NCI-H128 (cell line): ENCODE data around the gene RAD51AP1.
A peak's percentile ranks its signal among the peaks of the same experiment; 100 is the strongest.

Experiments
- DNase-seq: peaks from one replicate; lab custom pipeline; 2025; ENCODE audit not compliant: unreplicated experiment; lab: John Stamatoyannopoulos, UW

RAD51AP1 gene

DNA sequence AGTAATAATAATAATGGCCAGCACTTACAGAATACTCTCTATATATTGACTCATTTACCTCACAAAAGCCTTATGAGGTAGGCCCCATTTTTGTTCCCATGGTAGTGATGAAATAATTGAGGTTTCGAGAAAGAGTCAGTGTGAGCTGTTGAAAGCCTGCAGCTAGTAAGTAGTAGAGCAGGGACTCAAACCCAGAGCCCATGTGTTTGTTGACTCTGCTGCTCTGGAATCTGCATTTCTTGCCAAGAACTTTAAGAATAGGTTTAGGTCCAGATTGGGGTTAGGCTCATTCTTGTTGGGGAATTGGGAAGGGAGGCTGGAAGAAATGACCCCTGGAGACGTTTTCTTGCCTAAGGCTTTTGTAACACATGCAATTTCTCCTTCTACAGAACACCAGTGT is 51.3 kb downstream of the RAD51AP1 start:
- DNase-seq: no peak

DNA sequence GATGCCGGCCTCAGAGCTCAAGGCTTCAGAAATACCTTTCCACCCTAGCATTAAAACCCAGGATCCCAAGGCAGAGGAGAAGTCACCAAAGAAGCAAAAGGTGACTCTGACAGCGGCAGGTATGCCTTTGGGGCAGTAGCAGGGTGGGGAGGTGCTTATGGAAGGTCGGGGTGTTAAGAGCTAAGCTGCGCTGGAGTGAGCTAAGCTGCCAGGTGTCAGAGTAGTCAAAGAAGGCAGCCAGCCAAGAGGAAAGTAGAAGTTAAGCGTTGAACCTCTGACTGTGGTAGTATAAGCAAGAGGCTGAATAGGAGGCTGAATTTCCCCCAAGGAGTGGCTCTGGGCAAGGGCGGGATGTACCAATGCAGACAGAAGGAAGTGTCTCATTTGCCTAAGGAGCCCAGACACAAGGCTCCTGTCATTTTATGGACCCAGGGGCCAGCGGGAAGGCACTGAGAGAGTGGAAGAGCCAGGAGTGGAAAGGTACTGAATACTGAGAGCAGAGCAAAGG is 52.5 kb downstream of the RAD51AP1 start:
- DNase-seq: no peak

DNA sequence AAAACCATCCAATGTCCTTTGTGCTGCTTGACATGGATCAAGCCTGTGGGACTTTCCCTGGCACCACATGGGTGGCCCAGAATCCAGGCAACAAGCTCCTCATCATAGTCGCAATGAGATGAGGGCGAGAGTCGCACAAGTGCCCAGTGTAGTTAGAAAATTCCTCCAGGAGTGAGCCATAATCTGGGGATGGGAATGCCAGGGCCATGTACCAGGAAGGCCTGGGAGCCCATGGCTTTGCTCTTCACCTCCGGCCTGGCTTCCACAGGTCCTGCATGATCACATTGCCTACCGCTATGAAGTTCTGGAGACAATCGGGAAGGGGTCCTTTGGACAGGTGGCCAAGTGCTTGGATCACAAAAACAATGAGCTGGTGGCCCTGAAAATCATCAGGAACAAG is 57.2 kb downstream of the RAD51AP1 start:
- no peak for DNase-seq

DNA sequence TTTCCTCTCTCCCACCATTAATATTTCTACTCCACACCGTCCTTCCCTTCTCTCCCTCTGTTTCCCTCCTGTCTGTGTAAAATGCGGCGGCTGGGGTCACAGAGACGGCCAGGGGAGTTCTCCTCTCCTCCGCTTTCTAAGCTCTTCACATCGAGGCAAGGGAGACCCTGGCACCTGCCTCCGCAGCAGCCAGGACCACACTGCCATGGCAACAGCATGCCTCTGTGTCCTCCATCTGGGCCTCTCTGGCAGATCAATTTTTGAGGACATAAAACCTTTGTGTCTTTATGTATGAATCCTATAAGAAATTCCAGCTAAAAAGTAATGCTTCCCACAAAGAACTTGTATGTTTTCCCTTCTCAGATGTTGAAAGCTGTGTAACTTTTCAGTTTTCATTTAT is 64.7 kb downstream of the RAD51AP1 start:
- no peak for DNase-seq

GRCh38 chr12:4603946-4604345 is 65.3 kb downstream of the RAD51AP1 start:
- no peak for DNase-seq

DNA sequence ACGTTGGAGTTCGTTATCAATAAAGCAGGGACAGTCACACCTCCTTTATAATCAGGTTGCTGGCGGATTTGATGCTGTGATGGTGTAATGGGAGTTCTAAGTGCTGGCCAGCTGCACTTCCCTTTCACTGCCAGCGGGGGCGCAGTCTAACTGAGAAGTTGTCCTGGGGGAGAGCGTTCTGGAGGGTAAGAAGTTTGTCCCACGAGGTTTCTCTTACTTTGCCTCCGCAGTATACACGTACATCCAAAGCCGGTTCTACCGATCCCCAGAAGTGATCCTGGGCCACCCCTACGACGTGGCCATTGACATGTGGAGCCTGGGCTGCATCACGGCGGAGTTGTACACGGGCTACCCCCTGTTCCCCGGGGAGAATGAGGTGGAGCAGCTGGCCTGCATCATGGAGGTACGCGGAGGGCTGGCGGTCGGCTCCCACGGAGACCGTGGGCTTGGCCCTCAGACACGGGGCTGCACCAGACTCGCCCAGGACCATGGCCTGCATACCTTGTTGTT is 66.0 kb downstream of the RAD51AP1 start:
- DNase-seq: peak; percentile 77

DNA sequence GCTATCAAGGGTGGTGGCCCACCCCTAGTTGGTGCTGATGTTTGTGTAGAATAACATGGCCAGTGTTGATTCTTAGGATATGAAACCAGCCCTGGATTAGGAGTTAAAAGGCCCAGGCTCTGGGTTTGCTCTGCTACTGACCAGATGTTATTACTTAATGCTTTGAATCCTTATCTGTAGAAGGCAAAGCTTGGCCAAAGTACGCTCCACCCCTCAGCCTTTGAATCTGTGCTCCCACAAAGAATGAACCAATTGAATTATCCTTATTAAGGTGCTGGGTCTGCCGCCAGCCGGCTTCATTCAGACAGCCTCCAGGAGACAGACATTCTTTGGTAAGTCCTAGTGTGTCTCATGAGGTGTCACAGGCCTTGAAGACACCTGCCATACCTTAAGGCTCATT is 68.4 kb downstream of the RAD51AP1 start:
- DNase-seq: no peak

DNA sequence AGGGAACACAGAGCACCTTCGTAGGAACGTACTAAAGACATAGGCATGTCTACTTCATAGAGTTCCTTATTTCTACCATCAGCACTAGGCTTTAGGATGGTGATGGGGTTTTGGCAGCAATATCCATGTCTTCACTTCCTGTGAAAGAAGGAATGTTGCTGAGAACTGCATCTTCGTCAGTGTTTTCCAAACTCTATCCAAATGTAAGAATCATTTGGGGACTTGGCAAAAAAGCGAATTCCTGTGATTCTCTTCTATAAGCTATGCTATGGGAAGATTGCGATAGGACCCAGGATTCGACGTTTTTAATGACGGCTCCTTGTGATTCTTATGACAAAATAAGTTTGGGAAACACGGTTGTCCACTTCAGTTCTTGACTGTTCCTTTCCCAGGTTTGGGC is 70.4 kb downstream of the RAD51AP1 start:
- DNase-seq: no peak
